GM12891 (cell line): Measurements from ENCODE around the gene CBLN3.

Experiments used
- POLR2A ChIP-seq: IDR thresholded peaks from 2 replicates; pipeline ENCODE4 v1.6.1; 2011; ENCODE audit warnings: low read depth, low read length, control low read depth
- POLR2AphosphoS5 ChIP-seq: IDR thresholded peaks from 2 replicates; pipeline ENCODE4 v1.6.1; 2011; ENCODE audit warnings: low read depth, low read length, control low read depth
- POU2F2 ChIP-seq: IDR thresholded peaks from 2 replicates; pipeline ENCODE4 v1.6.1; 2011; ENCODE audit warnings: low read depth, mild to moderate bottlenecking, control low read depth, low read length, moderate library complexity
- SPI1 ChIP-seq: IDR thresholded peaks from 2 replicates; pipeline ENCODE4 v1.6.1; 2011; ENCODE audit warnings: low read depth, low read length, control low read depth
- TAF1 ChIP-seq: IDR thresholded peaks from 2 replicates; pipeline ENCODE4 v1.6.1; 2011; ENCODE audit warnings: low read depth, low read length, control low read depth

DNA sequence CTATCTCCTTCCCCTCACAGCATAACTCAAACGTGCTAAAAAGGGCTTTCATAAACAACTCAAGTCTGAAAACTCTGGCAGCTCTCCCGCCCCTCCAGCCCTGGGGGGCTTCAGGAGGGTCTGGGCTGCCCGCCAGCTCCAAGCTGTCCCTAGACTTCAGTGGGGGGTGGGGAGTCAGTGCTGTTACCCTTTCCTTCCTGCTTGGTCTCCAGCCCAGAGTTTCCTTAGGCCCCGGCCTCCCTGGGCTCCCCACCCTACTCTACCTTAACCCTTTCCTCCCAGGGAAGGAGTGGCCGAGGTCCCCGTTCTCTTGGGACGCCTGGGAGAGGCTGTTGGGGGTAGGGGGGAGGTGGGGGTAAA, 31.2 kb downstream of the CBLN3 start:
- no peak for TF ChIP-seq POLR2A
- TF ChIP-seq POLR2AphosphoS5 = no peak
- TF ChIP-seq TAF1 = no peak
- TF ChIP-seq POU2F2 = no peak
- TF ChIP-seq SPI1 = no peak
